Umbilical cord (tissue), 2 donors: Measurements from ENCODE around the gene PABPN1L. TPM values are rescaled to one million over a fixed set of nuclear protein-coding genes. Genes with fewer than 3 reads are reported as not detected.

Experiments used
- DNase-seq: peaks from one replicate; pipeline ENCODE4 v3.0.0-alpha.2; 2015; ENCODE audit warnings: low spot score
- total RNA-seq: library from RNA; depleted of rRNA; stranded (reverse); fragments of >200 nt; gene quantifications from one replicate; pipeline ENCODE4 v1.2.3, GENCODE V29; 2014; ENCODE audit warnings: low replicate concordance; ENCODE audit not compliant: insufficient read depth

PABPN1L gene
- total RNA-seq, 1 donor from 2014 or later, result 1.7 TPM

- no peak for DNase-seq
Measured at GRCh38 chr16:88884569-88885271, 18.3 kb upstream of the PABPN1L start.

DNA sequence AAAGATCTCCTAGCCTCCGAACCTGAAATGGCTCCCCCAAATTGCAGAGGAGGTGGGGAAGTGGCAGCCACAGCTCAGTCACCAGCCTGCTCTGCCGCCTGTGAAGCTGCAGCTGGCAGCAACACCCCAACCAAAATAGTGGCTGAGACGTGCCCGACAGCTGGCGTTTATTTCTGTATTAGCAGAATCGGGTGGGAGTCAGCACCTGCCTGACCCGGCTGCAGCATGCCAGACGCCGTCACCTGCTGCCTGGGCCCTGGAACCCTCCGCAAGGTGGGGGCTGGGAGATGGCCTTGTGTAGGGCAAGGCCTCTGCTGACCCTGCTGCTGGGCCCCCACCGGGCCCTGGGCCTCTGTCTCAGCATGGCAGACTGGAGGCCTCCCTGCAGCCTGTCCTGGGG lies 17.5 kb upstream of the PABPN1L start:
- no peak for DNase-seq

GRCh38 chr16:88883117-88883895 lies 16.8 kb upstream of the PABPN1L start:
- DNase-seq, result no peak

- DNase-seq, result no peak
Measured at GRCh38 chr16:88882358-88883030, 16.0 kb upstream of the PABPN1L start.

DNA sequence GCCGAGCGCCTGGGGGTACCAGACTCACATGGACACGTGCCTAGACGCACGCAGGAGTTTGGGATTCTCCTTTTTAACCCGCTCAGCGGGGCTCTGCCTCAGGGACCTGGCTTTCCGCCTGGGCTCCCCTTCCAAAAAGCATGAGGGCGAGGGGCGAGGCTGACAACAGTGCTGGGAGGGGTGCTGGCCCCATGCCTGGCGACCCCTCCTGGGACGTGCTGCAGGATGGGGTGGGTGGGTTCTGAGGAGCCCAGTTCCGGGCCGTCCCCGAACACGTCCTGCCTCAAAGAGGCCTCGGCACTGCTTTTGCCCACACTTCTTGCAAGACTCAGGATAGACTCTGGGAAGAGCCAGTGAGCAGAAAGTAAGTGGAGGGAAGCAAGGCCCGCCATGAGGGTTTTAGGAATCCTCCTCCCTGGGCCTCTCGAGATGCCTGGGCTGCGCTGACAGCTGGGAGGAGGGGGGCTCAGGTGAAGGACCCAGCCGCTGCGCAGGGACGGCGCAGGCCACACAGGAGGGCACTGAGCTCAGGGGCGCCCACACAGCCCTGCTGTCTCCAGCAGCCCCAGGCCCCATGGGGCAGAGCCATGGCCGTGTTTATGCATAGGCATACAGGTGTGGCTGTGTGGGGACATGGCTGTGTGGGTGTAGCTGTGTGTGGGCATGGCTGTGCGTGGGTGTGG lies 15.4 kb upstream of the PABPN1L start:
- no peak for DNase-seq

DNA sequence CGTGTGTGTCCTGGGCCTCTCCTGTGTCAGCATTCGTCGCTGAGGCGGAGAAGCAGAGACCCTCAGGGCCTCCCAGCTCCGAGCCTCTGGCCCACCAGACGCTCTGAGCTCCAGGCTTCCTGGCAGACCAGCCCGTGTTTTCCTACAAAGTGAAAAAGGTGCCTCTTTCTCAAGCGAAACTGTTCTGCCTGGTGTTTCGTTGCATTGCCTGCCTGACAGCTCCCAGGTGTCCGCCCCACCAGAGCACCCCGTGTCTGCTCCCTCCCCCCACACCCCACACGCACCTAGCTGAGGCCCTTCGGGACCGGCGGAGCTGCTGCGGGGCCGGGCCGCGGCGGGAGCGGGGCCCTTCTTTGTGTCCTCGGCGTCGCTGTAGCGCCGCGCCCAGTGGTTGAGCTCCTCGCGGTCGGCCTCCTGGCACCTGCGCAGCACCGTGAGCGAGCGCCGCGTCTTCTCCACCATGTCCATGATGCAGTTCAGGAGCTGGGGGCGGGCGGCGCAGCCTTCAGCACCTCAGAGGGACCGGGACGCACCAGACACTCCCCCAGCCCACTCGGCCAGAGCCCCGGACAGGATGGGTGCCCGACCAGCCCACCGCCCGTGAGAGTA lies 14.7 kb upstream of the PABPN1L start:
- DNase-seq, result peak; percentile 18

DNA sequence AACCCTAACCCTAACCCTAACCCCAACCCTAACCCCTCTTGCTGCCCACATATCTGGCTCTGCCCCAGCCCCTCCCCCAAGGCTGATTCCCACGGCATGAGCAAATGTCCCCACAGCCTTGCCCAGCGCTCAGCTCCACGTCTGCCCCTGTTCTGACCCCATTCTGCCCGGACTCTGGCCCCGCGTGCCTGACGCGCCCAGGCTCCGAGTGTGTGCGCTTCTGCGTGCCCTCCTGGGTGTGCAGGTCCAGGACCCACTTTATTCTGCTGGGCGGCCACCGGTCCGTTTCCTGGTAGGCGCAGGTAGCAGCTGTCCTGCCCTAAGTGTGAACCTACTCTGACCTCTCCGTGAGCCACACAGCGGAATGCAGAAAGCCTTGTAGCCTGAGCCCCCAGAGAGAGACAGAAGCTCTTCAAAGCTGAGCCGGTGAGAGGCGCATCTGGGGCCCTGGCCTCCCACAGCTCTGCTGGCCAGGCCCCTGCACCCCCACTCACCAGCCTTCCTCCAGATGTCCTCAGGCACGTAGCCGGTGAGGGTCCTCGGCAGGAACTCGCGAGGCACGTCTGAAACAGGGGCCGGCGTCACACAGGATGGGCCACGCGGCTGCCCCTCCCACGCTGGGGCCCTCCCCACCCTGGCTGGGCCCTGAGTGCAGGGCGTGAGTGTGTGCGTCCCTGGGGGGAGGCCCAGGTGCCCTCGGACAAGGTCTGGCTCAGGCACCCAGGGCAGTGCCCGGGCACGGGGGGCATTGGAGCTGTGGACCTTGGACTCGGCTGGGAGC lies 14.0 kb upstream of the PABPN1L start:
- peak; percentile 10 for DNase-seq

- no peak for DNase-seq
Measured at GRCh38 chr16:88879788-88880055, 13.3 kb upstream of the PABPN1L start.

- DNase-seq, result peak; percentile 60
Measured at GRCh38 chr16:88878967-88879787, 12.7 kb upstream of the PABPN1L start.

- DNase-seq, result no peak
Measured at GRCh38 chr16:88878356-88878755, 11.9 kb upstream of the PABPN1L start.

- DNase-seq, result no peak
Measured at GRCh38 chr16:88877564-88878289, 11.3 kb upstream of the PABPN1L start.

DNA sequence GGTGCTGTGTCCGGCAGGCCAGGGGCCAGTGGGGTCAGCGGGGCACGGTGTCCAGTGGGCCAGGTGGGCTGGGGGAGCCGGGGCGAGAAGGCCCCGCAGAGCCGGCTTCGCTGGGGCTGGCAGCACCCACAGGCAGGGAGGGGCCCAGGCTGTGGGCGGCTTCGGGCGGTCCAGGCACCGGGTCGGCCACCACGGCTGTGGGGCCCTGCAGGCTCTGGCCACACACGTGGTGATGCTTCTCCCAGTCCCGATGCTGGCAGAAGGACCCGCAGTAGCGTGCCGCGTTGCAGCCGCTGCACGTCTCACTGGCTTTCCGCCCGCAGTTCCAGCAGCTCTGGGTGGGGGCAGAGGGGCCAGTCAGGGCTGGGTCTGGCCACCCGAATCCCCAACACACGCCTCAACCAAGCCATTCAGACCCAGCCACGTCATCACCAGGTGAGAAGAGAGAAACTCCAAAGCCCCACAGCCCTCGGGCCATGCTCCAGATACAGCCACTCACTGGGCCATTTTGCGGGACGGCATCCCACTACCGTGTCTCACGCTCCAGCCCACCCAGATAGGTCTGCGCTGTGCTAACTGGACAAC lies 10.6 kb upstream of the PABPN1L start:
- no peak for DNase-seq

DNA sequence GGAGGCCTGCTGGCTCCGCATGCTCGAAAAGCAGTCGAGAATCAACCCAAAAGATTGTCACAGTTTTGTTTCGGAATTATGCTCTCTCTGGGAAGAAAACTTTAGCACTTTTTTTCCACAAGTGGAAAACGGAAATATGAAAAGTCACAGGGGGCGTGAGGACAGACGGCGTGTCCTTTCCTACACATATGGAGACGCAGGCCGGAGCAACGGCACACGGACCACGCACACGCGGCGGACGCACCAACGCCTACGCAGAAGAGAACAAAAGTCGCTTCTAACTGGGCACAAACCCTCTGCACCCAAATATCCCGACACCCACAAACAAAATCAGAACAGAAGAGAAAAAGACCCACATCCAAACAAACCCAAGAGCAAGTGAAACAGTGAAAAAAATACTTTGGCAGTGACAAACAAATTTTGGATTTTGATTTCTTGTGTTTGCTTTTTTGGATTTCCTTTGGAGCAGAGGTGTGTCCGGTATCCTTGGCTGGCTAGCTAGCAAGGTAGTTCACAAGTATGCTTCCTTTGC lies 9.3 kb upstream of the PABPN1L start:
- no peak for DNase-seq

DNA sequence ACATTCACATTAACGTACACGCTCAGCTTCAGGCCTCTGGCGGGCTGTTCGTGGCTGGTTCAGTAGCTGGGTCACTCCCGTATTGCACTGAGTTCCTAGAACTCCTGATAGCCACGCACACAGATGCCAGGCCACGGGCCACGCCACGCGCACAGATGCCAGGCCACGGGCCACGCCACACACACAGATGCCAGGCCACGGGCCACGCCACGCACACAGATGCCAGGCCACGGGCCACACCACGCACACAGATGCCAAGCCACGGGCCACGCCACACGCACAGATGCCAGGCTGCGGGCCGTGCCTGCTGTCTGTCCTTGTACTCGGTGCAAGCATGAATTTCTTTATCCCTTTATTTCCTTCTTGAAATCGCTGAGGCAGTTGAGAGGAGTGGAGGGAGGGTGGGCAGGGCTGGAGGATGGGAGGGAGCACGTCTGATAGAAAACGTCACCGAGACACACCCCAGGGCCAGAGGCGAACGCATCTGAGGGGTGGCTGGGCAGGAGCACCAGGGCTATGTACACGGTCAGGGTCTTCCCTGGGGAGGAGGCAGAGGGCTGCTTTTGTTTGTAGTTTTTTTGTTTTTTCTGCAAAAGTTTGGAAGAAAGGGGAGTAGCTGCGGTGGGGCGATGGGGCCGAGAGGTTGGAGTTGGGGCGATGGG lies 8.6 kb upstream of the PABPN1L start:
- no peak for DNase-seq

DNA sequence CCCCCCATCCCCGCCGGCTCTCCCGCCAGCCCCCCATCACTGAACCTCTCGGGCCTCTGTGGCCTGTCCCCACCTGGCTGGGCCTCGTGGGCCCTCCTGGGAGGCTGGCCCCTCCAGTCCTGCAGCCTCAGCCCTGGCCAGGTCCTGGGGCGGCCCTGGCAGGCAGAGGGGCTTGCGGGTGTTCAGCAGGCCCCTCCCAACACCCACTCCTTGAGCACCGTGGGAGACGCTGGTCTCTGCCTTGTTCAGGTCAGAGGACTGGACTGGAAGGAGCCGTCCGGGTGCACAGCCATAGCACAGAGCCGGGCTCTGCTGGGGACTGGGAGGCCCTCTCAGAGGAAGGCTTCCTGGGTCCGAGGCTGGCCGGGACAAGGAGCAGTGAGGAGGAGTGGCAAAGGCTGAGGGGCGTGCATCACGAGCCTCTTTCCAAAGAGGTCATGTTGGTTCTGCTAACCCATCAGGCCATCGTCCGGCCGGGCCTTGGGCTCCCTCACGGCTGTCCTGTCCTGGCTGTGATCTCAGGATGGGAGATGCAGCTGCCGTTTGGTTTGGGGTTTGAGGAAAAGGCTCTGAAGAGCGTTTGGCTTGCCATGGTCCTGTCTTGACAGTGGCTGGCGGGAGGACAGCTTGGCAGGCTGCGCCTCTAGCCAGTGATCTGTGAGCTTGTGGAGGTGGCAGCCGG lies 6.3 kb upstream of the PABPN1L start:
- no peak for DNase-seq

- DNase-seq, result no peak
Measured at GRCh38 chr16:88871730-88872416, 5.4 kb upstream of the PABPN1L start.

DNA sequence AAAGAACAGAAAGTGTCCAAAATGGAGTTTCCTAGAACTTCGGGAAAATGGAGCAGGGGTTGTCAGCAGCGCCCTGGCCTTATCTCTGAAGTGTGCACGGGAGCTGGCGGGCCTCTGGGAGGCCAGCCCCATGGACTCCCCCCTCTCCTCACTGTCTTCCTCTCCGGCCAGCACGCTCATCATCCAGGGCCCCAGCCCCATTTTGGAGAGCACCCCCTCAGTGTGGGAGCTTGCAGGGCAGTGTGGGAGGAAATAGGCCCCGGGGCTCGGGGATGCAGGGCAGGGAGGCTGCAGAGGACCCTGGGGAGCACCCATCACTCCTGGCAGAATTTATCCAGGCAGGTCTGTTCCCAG lies 4.9 kb upstream of the PABPN1L start:
- DNase-seq, result no peak
